Ishikawa (cell line): ENCODE measurements around the gene IL17C.

Source experiments
- CEBPB ChIP-seq: IDR thresholded peaks from 2 replicates; pipeline ENCODE4 v1.6.1; 2012
- CREB1 ChIP-seq: IDR thresholded peaks from 2 replicates; pipeline ENCODE4 v1.6.1; 2012; ENCODE audit warnings: low read depth
- EGR1 ChIP-seq: IDR thresholded peaks from 2 replicates; pipeline ENCODE4 v1.6.1; 2012
- EP300 ChIP-seq: IDR thresholded peaks from 2 replicates; pipeline ENCODE4 v1.6.1; 2012; ENCODE audit warnings: borderline replicate concordance
- FOXM1 ChIP-seq: IDR thresholded peaks from 2 replicates; pipeline ENCODE4 v1.6.1; 2012; ENCODE audit warnings: low read depth, borderline replicate concordance
- MAX ChIP-seq: IDR thresholded peaks from 2 replicates; pipeline ENCODE4 v1.6.1; 2012
- NFIC ChIP-seq: IDR thresholded peaks from 2 replicates; pipeline ENCODE4 v1.6.1; 2012
- RAD21 ChIP-seq: IDR thresholded peaks from 2 replicates; pipeline ENCODE4 v1.6.1; 2012; ENCODE audit warnings: low read depth
- REST ChIP-seq: IDR thresholded peaks from 2 replicates; pipeline ENCODE4 v1.6.1; 2012; ENCODE audit warnings: low read depth, mild to moderate bottlenecking
- TAF1 ChIP-seq: IDR thresholded peaks from 2 replicates; pipeline ENCODE4 v1.6.1; 2012; ENCODE audit warnings: low read depth, mild to moderate bottlenecking
- TCF12 ChIP-seq: IDR thresholded peaks from 2 replicates; pipeline ENCODE4 v1.6.1; 2012; ENCODE audit warnings: low read depth
- TEAD4 ChIP-seq: IDR thresholded peaks from 2 replicates; pipeline ENCODE4 v1.6.1; 2012
- USF1 ChIP-seq: IDR thresholded peaks from 2 replicates; pipeline ENCODE4 v1.6.1; 2012
- YY1 ChIP-seq: IDR thresholded peaks from 2 replicates; pipeline ENCODE4 v1.6.1; 2012; ENCODE audit warnings: low read depth
- ZBTB7A ChIP-seq: IDR thresholded peaks from 2 replicates; pipeline ENCODE4 v1.6.1; 2012; ENCODE audit warnings: low read depth

Gene IL17C

GRCh38 chr16:88652762-88653063, 14.3 kb downstream of the IL17C start:
- TF ChIP-seq NFIC (no peak), FOXM1 (no peak), EP300 (no peak), CEBPB (no peak), EGR1 (no peak), TAF1 (no peak), CREB1 (no peak)

GRCh38 chr16:88653101-88653500, 14.7 kb downstream of the IL17C start:
- TF ChIP-seq EP300 (no peak), FOXM1 (no peak), REST (no peak), ZBTB7A (no peak), TEAD4 (no peak), TCF12 (no peak), MAX (no peak), TAF1 (no peak), CEBPB (no peak), YY1 (no peak), RAD21 (no peak), CREB1 (no peak), USF1 (no peak), NFIC (no peak), EGR1 (no peak)

- TF ChIP-seq NFIC (no peak), MAX (no peak), EP300 (no peak), YY1 (no peak), EGR1 (no peak), CREB1 (no peak), RAD21 (no peak), TAF1 (no peak), TEAD4 (no peak), ZBTB7A (no peak), CEBPB (no peak), TCF12 (no peak), REST (no peak), USF1 (no peak), FOXM1 (no peak)
Observed at GRCh38 chr16:88653596-88654362, 15.4 kb downstream of the IL17C start.

GRCh38 chr16:88654363-88655052, 16.1 kb downstream of the IL17C start:
- TF ChIP-seq YY1, result no peak

GRCh38 chr16:88655053-88655732, 16.8 kb downstream of the IL17C start:
- no peak for TF ChIP-seq USF1
- no peak for TF ChIP-seq TAF1
- 0 out of 2 replicates have a peak, but pooled peaks have one; percentile 18 for TF ChIP-seq ZBTB7A

- TF ChIP-seq MAX (0 out of 2 replicates have a peak, but pooled peaks have one; percentile 17), FOXM1 (no peak), NFIC (no peak), TCF12 (peak; percentile 63), YY1 (no peak), EGR1 (peak; percentile 32; the same call in 1 of the 2 replicates)
Observed at GRCh38 chr16:88655733-88656281, 17.4 kb downstream of the IL17C start.
